GM21423 (cell line): Measurements from ENCODE around the gene NMD3.

Source experiments
- ATAC-seq: cut with Tn5 transposase; IDR thresholded peaks from one replicate; pipeline ENCODE4 v1.9.1; 2021; ENCODE audit warnings: mild to moderate bottlenecking, moderate library complexity; ENCODE audit not compliant: unreplicated experiment

NMD3 gene

GRCh38 chr3:161230621-161231171 lies 9.6 kb downstream of the NMD3 start:
- ATAC-seq, result no peak

- no peak for ATAC-seq
These were observed 10.8 kb downstream of the NMD3 start for GRCh38 chr3:161231861-161232260.

- no peak for ATAC-seq
These were observed 12.4 kb downstream of the NMD3 start for GRCh38 chr3:161233557-161233956.

- ATAC-seq, result no peak
These were observed 15.1 kb downstream of the NMD3 start for GRCh38 chr3:161236240-161236639.

GRCh38 chr3:161239700-161240099 lies 18.6 kb downstream of the NMD3 start:
- ATAC-seq, result no peak

- no peak for ATAC-seq
These were observed 23.4 kb downstream of the NMD3 start for GRCh38 chr3:161244538-161244937.

GRCh38 chr3:161247049-161247448 lies 25.9 kb downstream of the NMD3 start:
- no peak for ATAC-seq

- no peak for ATAC-seq
These were observed 29.0 kb downstream of the NMD3 start for GRCh38 chr3:161250116-161250515.

- no peak for ATAC-seq
These were observed 30.6 kb downstream of the NMD3 start for GRCh38 chr3:161251716-161252115.

GRCh38 chr3:161252143-161252542 lies 31.0 kb downstream of the NMD3 start:
- ATAC-seq, result no peak

GRCh38 chr3:161253711-161254110 lies 32.6 kb downstream of the NMD3 start:
- ATAC-seq, result no peak

GRCh38 chr3:161254861-161255260 lies 33.8 kb downstream of the NMD3 start:
- no peak for ATAC-seq

GRCh38 chr3:161263057-161263456 lies 41.9 kb downstream of the NMD3 start:
- no peak for ATAC-seq

- no peak for ATAC-seq
These were observed 43.7 kb downstream of the NMD3 start for GRCh38 chr3:161264852-161265251.

- ATAC-seq, result no peak
These were observed 44.9 kb downstream of the NMD3 start for GRCh38 chr3:161265916-161266571.

- no peak for ATAC-seq
These were observed 45.6 kb downstream of the NMD3 start for GRCh38 chr3:161266731-161267150.

- no peak for ATAC-seq
These were observed 46.5 kb downstream of the NMD3 start for GRCh38 chr3:161267646-161268045.

- no peak for ATAC-seq
These were observed 47.5 kb downstream of the NMD3 start for GRCh38 chr3:161268601-161269000.

GRCh38 chr3:161270991-161271390 lies 49.9 kb downstream of the NMD3 start:
- no peak for ATAC-seq

GRCh38 chr3:161271646-161272045 lies 50.5 kb downstream of the NMD3 start:
- no peak for ATAC-seq

GRCh38 chr3:161272524-161272923 lies 51.4 kb downstream of the NMD3 start:
- no peak for ATAC-seq

- no peak for ATAC-seq
These were observed 52.6 kb downstream of the NMD3 start for GRCh38 chr3:161273589-161274218.
